Caco-2 (cell line): ENCODE data around the gene NT5DC4. TPM values are rescaled to one million over a fixed set of nuclear protein-coding genes. Genes with fewer than 3 reads are reported as not detected.

Source experiments
- BruUV-seq: library from RNA; stranded (reverse); fragments of 400-500 nt; replicated peaks from 2 replicates; lab custom pipeline; 2021; lab: Mats Ljungman, UMichigan
- CTCF ChIA-PET: fragments of 300-600 bp; sonication (Branson Sonifier 250); formaldehyde crosslinking; loops from one replicate; lab custom pipeline; 2022; ENCODE audit warnings: antibody characterized with exemption; lab: Charles Lee
- POLR2A ChIA-PET: fragments of 300-600 bp; sonication (Branson Sonifier 250); formaldehyde crosslinking; loops from one replicate; lab custom pipeline; 2022; ENCODE audit warnings: antibody characterized with exemption; lab: Charles Lee
- DNase-seq, 2 experiments: peaks; one replicate each; pipeline versions ENCODE4 v3.0.0 to v3.0.0-alpha.2; 2020 to 2022
- H3K27me3 ChIP-seq: replicated peaks from 2 replicates; pipeline ENCODE4 v1.6.0; 2011; ENCODE audit warnings: low read length; ENCODE audit not compliant: control insufficient read depth, insufficient read depth
- H3K36me3 ChIP-seq: 2 replicates; pipeline ENCODE4 v1.5.1; 2011; ENCODE audit warnings: low read length; ENCODE audit not compliant: control insufficient read depth, insufficient read depth
- H3K4me1 ChIP-seq: fragments of 250-450 bp; sonication (Bioruptor Pico); 2 replicates; pipeline ENCODE4 v1.5.1; 2020; ENCODE audit warnings: mild to moderate bottlenecking
- H3K4me3 ChIP-seq: 2 replicates; pipeline ENCODE4 v1.5.1; 2011; ENCODE audit warnings: low read depth, mild to moderate bottlenecking, control low read depth, low read length
- H3K9me3 ChIP-seq: fragments of 250-450 bp; sonication (Bioruptor Pico); 2 replicates; pipeline ENCODE4 v1.5.1; 2020; ENCODE audit warnings: mild to moderate bottlenecking, moderate library complexity
- H3K27ac Mint-ChIP-seq: one replicate; pipeline ENCODE4 v1.8.0; 2022; ENCODE audit warnings: mixed read lengths; ENCODE audit not compliant: unreplicated experiment
- H3K27me3 Mint-ChIP-seq: one replicate; pipeline ENCODE4 v1.8.0; 2022; ENCODE audit warnings: mixed read lengths; ENCODE audit not compliant: insufficient read depth, unreplicated experiment
- H3K36me3 Mint-ChIP-seq: one replicate; pipeline ENCODE4 v1.8.0; 2022; ENCODE audit warnings: mild to moderate bottlenecking, mixed read lengths; ENCODE audit not compliant: insufficient read depth, unreplicated experiment
- H3K4me1 Mint-ChIP-seq: one replicate; pipeline ENCODE4 v1.8.0; 2022; ENCODE audit warnings: low read depth, mixed read lengths; ENCODE audit not compliant: unreplicated experiment
- H3K4me3 Mint-ChIP-seq: one replicate; pipeline ENCODE4 v1.8.0; 2022; ENCODE audit warnings: mild to moderate bottlenecking, moderate library complexity, mixed read lengths; ENCODE audit not compliant: unreplicated experiment
- H3K9me3 Mint-ChIP-seq: one replicate; pipeline ENCODE4 v1.8.0; 2022; ENCODE audit warnings: mixed read lengths; ENCODE audit not compliant: unreplicated experiment
- intact Hi-C: fragments of 100-400 bp; cut with micrococcal nuclease; formaldehyde crosslinking; loops from one replicate; pipeline ENCODE4 v1.10.0; 2022; ENCODE audit not compliant: unreplicated experiment
- total RNA-seq: library from RNA; stranded (reverse); gene quantifications from 2 replicates; pipeline ENCODE4 v1.2.3, GENCODE V29; 2022
- TF ChIP-seq, protein P1 (sequence below), 2 experiments: fragments of 200-600 bp in 1 of 2; IDR thresholded peaks; 1 replicate in 1 of 2; 2 replicates in 1 of 2; pipeline versions ENCODE4 v1.5.1 to v1.8.0; 2011 to 2022; ENCODE audit warnings: antibody characterized with exemption in 1 of 2, control low read depth in 1 of 2, inconsistent platforms in 1 of 2, low read depth in 1 of 2, low read length in 1 of 2, mild to moderate bottlenecking in 1 of 2, moderate library complexity in 1 of 2; ENCODE audit not compliant: insufficient read depth in 1 of 2, severe bottlenecking in 1 of 2, unreplicated experiment in 1 of 2

Gene NT5DC4
- total RNA-seq, 1 experiment from 2014 or later: 4.0 TPM

DNA sequence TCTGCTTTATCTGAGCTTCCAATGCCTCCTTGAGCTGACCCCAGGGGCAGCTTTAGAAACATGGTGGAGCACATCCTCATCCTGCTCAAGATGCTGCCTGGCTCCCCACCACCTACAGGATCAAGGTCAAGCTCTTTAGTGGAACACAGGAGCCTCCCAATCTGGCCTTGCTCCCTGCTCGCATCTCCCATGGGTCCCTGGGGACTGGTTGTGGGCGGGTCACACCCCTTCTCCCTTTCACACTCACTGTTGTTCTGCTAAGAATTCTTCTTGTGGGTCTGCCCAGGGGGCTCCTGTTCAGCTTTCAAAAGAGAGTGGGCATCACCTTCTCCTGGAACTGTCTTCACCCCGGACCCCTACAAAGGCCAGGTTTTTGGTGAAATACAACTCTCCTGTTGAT lies 8.4 kb upstream of the NT5DC4 start:
- H3K36me3 Mint-ChIP-seq: peaks cover 6% of the 10 kb centered on the region
- no peaks in the 10 kb centered on the region for H3K9me3 Mint-ChIP-seq
- ChIA-PET CTCF (interaction anchor here (0.6 kb wide), 1 partner anchor 110 kb away, joined by 3 read pairs; no protein-coding TSS in a partner anchor), POLR2A (no interaction called here)
- no peak for DNase-seq
- Histone ChIP-seq H3K36me3 (no peaks in the 10 kb centered on the region), H3K4me1 (peaks cover 9% of the 10 kb centered on the region; the same call in 1 of the 2 replicates), H3K9me3 (no peaks in the 10 kb centered on the region), H3K4me3 (no peak overlapping the region), H3K27me3 (no peaks in the 10 kb centered on the region)
- H3K27ac Mint-ChIP-seq: no peak overlapping the region
- TF ChIP-seq, protein P1, sequence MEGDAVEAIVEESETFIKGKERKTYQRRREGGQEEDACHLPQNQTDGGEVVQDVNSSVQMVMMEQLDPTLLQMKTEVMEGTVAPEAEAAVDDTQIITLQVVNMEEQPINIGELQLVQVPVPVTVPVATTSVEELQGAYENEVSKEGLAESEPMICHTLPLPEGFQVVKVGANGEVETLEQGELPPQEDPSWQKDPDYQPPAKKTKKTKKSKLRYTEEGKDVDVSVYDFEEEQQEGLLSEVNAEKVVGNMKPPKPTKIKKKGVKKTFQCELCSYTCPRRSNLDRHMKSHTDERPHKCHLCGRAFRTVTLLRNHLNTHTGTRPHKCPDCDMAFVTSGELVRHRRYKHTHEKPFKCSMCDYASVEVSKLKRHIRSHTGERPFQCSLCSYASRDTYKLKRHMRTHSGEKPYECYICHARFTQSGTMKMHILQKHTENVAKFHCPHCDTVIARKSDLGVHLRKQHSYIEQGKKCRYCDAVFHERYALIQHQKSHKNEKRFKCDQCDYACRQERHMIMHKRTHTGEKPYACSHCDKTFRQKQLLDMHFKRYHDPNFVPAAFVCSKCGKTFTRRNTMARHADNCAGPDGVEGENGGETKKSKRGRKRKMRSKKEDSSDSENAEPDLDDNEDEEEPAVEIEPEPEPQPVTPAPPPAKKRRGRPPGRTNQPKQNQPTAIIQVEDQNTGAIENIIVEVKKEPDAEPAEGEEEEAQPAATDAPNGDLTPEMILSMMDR (IDR thresholded peaks at IDR 0.05; ENCODE audit: insufficient read depth in 1 of 2, low read depth in 1 of 2, low read length in 1 of 2, severe bottlenecking in 1 of 2, unreplicated experiment in 1 of 2): no peak
- H3K4me1 Mint-ChIP-seq: peaks cover 10% of the 10 kb centered on the region
- intact Hi-C loops: no loop called here
- no peaks in the 10 kb centered on the region for H3K27me3 Mint-ChIP-seq
- no TSS peak for BruUV-seq
- H3K4me3 Mint-ChIP-seq: no peak overlapping the region

DNA sequence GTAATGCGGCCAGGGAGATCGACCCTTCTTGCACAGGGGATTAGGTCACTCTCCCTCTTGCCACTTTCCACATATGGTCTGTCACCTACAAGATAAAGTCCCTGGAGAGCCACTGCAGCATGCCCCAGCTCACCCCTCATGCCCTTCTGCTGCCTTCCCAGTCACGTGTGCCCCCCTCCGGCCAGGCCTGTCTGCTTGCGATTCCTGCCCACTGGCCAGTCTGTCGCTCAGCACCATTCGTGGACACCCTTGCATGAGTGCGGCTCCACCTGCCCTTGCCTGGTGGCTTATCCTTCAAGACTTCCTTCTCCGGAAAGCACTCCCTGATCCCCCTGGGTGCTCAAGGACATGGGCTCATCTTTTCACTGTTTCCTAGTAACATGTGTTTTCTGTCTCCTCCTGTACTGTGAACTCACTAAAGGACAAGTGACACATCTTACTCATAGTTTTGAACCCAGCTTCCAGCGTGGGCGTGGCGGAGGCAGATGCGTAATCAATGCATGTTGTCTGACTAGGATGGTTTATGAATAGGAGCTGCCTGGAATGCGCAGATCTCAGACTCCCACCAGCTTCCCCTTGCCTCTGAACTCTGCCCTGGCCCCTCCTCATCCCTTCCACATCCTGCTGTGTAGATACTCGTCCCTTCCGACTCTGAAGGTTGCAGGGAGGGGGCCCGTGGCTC lies 7.8 kb upstream of the NT5DC4 start:
- no peaks in the 10 kb centered on the region for H3K9me3 ChIP-seq
- H3K4me3 ChIP-seq: no peak overlapping the region
- TF ChIP-seq, protein P1 (IDR thresholded peaks at IDR 0.05; ENCODE audit: insufficient read depth in 1 of 2, low read depth in 1 of 2, low read length in 1 of 2, severe bottlenecking in 1 of 2, unreplicated experiment in 1 of 2): no peak
- BruUV-seq: no TSS peak
- ChIA-PET POLR2A (no interaction called here), CTCF (no interaction called here)
- peaks cover 10% of the 10 kb centered on the region for H3K4me1 Mint-ChIP-seq
- H3K27me3 ChIP-seq: no peaks in the 10 kb centered on the region
- H3K4me3 Mint-ChIP-seq: no peak overlapping the region
- peaks cover 6% of the 10 kb centered on the region for H3K36me3 Mint-ChIP-seq
- no peak for DNase-seq
- no peaks in the 10 kb centered on the region for H3K36me3 ChIP-seq
- H3K4me1 ChIP-seq: peaks cover 9% of the 10 kb centered on the region; the same call in 1 of the 2 replicates
- H3K9me3 Mint-ChIP-seq: no peaks in the 10 kb centered on the region
- intact Hi-C loops: no loop called here
- no peaks in the 10 kb centered on the region for H3K27me3 Mint-ChIP-seq
- no peak overlapping the region for H3K27ac Mint-ChIP-seq

DNA sequence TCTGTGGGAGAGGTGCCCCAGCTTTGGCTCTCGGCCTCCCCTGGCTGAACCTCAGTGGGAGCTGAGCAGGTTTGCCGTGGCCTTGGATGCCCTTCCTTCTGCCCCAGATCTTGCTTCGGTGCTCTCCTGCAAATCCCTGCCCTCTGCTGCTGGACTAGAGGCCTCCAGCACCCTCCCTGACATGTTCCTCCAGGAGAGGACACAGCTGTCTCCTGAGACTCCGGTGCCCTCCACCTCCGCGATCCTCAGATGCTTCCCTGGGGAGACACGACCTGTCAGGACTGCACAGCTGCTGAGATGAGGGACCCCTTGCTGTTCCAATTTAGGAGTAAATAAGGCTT lies 7.3 kb upstream of the NT5DC4 start:
- ChIA-PET CTCF (no interaction called here), POLR2A (no interaction called here)
- TF ChIP-seq, protein P1 (IDR thresholded peaks at IDR 0.05; ENCODE audit: insufficient read depth in 1 of 2, low read depth in 1 of 2, low read length in 1 of 2, severe bottlenecking in 1 of 2, unreplicated experiment in 1 of 2): no peak
- no TSS peak for BruUV-seq
- no peak for DNase-seq
- no peaks in the 10 kb centered on the region for H3K27me3 Mint-ChIP-seq
- H3K27ac Mint-ChIP-seq: no peak overlapping the region
- Histone ChIP-seq H3K9me3 (no peaks in the 10 kb centered on the region), H3K27me3 (no peaks in the 10 kb centered on the region), H3K4me3 (no peak overlapping the region), H3K4me1 (peaks cover 9% of the 10 kb centered on the region; the same call in 1 of the 2 replicates), H3K36me3 (no peaks in the 10 kb centered on the region)
- H3K9me3 Mint-ChIP-seq: no peaks in the 10 kb centered on the region
- no peak overlapping the region for H3K4me3 Mint-ChIP-seq
- intact Hi-C loops: no loop called here
- H3K4me1 Mint-ChIP-seq: peaks cover 10% of the 10 kb centered on the region
- H3K36me3 Mint-ChIP-seq: peaks cover 6% of the 10 kb centered on the region
